Measurements from ENCODE around the gene ANKRD49.
A peak's percentile ranks its signal among the peaks of the same experiment; 100 is the strongest.

Gene ANKRD49, protein sequence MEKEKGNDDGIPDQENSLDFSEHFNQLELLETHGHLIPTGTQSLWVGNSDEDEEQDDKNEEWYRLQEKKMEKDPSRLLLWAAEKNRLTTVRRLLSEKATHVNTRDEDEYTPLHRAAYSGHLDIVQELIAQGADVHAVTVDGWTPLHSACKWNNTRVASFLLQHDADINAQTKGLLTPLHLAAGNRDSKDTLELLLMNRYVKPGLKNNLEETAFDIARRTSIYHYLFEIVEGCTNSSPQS

DNA sequence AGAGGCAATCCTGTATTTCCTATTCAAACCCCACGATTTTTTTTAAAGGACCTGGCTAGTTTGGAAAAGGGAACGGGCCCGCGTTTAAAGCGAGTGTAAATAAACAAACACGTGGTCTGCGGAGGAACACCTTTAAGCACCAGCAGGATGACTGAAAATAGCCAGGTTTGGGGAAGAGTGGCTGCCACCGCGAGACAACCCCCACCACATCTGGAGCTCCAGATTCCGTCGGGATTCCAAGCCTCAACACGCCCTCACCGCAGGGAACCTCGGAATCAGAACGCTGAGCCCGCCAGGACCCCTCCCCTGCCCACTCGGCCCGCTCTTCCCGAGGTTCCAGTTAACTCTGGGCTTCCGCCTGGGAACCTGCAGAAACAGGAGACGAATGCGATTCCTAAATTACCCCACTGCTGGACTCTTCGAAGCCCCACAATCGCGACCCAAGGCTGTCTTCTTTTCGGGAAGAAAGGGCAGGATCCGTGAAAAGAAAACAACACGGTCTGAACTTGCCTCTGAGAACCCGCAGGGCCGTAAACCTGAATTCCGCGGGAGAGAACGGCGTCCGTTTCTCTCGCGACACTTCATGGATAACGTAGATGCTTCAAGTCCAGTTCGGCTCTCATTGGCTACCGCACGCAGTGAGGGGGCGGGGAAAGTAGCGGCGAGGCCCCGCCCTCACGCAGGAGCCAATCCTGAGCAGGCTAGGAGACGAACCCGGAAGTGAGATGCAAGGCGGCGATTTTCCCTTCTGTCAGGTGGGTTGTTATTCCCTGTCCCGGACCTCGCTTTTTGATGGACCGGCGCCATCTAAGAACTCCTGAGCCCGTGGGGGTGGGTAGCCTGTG is at the start of gene ANKRD49, which contains the start of gene MRE11:
Gene ANKRD49, plus strand, starts transcription at position 704 of the 845 bp plus-strand sequence. CDS start 2,710 bp downstream, outside the sequence.
Gene MRE11, minus strand, starts transcription at position 564 of the 845 bp plus-strand sequence. CDS start 1,043 bp downstream, outside the sequence.
- DNase-seq (ENCODE audit: low read depth): peak; percentile 98

DNA sequence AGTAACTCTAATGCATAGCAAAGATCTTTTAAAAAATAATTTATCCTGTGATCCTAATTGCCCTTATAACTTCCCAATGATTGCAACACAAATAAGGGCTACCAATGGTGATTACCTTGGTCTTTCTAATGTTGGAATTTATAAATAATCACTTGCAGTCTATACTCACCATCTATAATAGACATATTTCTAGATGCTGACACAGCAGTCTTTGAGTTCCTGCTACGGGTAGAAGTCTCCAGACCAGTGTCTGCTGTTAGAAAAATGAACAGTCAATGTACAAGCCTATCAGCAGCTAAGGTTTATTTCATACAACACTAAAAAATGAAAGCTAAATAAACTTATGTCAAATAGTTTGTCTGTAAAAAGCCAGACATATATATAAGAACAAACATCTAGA is 48.1 kb upstream of the ANKRD49 start:
- DNase-seq (ENCODE audit: low read depth): no peak

DNA sequence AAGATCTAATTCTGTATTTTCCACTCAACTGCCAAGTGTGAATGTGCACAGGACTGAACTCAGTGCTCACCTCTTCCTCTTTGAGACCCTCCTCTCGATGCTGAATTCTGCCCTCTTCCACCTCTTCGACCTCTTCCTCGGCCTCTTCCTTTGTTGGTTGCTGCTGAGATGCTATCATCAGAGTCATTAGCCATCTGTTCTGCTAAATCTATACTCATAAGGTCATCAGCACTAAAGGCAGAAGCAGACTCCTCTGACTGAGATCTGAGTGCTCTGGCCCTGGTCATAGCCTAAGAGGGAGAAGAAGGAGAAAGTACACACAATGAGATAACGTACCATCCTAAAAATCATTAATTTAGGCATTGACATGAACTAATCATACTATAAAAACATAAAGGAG is 46.6 kb upstream of the ANKRD49 start:
- DNase-seq (ENCODE audit: low read depth): no peak

DNA sequence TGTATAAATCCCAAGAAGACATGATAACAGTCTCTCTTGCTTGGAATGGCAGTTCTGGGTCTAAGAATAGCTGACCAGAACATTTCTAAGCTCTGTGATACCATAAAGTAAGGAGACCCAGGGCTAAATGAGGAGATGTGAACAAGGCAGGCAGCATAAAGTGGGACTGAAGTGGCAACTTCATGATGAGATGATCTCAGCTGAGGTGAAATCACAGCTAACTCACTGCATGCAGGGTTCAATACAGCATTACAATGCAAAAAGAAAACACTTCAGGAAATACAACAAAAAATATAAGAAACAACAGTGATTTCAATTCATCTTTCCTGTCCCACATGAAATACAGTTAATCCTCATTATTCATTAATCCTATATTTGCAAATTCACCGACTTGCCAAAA is 44.8 kb upstream of the ANKRD49 start:
- peak; percentile 3 for DNase-seq (ENCODE audit: low read depth)

DNA sequence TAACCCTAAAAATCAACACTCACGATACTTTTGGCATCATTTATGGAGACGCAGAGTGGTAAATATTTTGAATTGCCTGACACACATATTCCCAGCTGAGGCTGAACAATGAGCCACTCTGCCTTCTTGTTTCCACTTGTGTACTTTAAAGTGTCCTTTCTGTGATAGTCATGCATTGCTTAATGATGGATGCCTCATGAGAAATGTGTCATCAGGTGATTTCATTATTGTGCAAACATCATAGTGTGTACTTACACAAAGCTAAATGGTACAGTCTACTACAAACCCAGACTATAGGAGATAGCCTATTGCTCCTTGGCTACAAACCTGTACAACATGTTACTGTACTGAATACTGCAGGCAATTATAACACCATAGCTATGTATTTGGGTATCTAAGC is 44.3 kb upstream of the ANKRD49 start:
- peak; percentile 89 for DNase-seq (ENCODE audit: low read depth)

DNA sequence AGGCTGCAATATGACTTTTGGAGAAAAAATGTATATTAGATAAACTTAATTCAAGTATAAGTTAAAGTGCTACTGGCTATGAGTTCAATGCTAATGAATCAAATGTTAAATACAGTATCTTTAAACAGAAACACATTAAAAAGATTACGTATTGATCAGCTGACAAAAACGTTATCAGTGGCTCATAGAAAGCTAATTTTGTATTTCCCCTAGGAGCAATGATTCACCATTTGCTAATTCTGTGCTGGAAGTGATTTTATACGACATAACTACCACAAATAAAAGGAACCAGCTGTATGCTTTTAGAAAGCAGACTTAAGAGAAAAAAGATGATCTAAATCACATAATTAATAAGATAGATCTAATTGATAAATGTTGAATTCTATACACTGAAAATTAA is 43.7 kb upstream of the ANKRD49 start:
- DNase-seq (ENCODE audit: low read depth): peak; percentile 44

DNA sequence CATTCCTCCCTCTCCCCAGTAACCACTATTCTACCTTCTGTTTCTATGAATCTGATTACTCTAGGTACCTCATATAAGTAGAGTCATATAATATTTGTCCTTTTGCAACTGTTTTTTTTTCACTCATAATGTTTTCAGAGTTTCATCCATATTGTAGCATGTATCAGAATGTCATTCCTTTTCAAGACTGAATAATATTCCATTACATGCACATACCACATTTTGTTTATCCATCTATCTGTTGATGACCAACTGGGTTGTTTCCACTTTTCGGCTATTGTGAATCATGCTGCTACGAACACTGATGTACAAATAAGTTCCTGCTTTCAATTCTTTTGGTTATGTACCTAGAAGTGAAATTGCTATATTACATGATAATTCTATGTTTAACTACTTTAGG is 40.8 kb upstream of the ANKRD49 start:
- no peak for DNase-seq (ENCODE audit: low read depth)

DNA sequence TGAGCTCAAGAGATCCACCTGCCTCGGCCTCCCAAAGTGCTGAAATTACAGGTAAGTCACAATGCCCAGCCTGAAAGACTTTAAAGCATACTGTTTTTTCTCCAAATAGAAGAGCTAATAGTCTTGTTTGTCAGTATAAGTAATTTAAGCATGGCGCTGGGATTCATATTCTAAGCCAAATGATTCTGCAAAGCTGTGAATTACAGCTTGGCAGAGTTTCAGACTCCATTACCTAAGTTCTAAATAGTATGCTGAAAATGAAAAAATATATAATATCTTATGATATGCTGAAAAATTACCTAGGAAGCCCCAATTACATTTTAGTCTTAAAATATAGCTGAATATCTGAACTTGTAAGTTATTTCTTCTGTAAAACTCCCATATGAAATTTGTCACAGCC is 39.5 kb upstream of the ANKRD49 start:
- no peak for DNase-seq (ENCODE audit: low read depth)

DNA sequence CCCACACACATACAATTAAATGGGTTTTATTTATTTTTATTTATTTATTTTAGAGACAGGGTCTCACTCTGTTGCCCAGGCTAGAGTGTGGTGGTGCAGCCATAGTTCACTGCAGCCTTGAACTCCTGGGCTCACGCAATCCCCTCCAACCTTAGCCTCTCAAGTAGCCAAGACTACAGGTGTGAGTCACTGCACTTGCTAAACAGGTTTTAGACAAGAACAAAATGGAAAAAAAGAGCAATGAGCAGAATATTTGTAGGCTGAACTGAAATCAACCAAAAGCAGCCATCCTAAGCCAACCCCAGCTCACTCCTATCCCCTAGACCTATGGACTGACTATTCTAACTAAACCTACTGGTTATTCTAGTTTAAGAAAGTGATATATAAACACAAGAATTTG is 37.9 kb upstream of the ANKRD49 start:
- DNase-seq (ENCODE audit: low read depth): no peak

DNA sequence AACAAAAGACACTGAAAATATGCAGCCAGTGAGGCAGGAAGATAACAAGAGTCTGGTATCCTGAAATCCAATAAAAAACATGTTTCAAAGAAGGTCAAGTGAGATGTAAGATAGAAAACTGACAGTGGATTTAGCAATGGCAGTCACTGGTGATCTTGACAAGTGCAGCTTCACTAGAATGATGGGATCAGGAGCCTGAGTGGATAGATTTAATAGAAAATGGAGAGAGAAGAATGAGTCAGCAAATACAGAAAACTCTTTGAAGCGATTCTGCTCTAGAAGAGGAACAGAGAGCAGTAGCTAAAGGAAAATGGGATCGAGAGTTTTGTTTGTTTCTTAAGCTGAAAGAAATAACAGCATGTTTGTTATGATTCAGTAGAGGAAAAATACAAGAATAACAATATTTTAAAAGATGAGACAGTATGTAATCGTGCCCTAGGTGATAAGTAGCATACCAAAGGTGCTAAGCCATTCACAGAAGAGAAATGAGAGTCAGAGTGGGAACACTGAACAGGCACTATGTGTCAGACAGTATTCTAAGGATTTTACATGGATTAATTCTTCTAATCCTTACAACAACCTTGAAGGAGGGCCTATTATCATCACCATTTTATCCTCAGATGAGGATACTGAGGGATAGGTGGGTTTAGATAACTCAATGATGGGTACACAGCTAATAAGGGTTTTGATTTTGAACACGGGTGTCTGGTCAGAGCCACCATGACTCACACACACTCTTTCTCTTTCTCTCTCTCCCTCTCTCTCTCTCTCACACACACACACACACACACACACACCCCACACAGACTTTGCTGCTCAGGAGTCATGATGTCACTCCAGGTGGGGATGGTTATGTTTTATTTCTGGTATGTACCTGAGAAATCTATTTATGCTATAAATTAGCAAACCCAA is 36.4 kb upstream of the ANKRD49 start:
- peak; percentile 2 for DNase-seq (ENCODE audit: low read depth)

DNA sequence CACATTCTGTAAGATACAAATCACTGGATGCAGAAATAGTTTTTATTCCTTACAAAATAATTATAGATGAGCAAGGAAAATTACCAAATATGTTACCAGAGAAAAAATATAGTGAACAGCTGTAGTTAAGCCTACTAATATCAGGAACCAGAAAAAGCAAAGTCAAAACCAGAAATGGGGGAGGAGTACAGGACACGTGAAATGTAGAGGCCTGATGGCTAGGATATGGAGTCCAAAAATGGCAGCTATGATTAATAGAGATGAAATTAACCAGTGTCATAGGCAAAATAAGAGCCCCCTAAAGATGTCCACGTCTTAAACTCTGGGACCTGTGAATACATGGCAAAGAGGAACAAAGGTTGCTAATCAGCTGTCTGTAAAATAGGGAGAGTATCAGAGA is 34.2 kb upstream of the ANKRD49 start:
- no peak for DNase-seq (ENCODE audit: low read depth)

DNA sequence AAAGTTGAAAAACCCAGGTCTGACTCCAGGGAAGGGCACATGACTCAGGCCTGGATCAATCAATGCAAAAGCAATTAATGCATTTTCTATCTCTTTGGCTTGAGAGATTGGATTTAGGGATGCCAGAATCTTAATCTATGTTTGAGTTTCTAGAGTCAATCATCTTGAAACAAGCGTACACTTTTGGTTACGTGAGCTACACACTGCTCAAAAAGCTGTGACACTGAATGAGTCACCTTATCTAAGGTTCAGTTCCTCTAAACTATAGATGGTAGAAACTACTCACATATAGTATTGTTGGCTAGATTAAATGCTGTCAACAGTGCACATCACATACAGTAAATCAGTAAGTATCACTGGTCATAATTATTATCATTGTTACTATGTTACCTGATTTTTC is 24.4 kb upstream of the ANKRD49 start:
- no peak for DNase-seq (ENCODE audit: low read depth)

DNA sequence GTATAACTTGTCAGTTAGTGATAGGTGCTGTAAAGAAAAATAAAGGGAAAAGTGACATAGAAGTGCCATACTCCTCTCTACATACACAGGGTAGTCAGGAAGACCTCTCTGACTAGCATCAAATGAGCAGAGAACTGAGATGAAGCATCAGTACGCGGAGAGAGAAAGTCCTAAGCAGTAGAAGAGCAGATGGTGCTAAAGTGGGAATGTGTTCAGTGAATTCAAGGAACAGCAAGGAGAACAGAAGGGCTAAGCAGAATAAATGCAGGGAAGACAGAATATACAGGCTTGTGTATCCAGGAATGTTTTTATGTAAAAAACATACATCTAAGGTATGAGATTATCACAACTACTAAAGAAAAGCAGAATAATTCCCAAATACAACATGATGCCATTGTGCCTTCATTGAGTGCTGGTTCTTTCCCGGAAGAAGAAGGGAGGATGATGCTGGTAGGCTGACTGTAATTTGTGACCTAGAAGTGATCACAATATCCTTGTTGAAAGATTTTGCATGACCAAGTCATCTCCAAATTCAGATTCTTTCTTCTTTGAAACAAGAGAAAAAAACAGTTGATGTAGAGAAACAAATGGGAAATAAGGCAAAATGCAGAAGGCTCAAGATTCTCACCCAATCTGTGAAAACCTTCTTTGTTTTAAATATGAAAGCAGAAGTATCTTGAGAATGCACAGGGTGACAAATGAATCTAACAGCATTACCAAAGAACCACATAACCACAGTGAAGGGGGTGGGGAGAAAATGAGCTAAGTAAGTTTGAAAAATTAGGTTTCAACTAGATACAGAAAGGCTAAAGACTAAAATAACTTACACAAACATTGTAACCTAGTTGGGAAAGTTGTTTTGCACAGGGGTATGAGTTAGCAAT is 20.6 kb upstream of the ANKRD49 start:
- no peak for DNase-seq (ENCODE audit: low read depth)

DNA sequence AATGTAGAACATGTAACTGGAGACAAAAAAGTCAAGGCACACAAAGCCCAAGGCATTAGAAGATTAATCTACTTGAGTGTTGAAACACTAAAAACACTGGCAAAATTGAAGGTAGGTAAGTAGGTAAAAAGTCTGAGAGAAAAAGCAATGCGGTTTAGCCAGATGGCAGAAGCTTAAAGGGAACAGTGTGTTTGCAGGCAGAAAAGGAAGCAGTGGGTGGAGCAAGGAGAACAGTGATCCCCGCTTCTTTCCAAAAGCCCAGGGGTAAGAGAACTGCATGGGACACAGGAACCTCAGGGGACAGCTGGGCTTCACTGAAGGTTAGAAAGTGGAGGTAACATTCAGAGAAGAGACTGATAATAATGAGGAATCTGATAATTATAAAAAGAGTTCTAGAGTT is 16.2 kb upstream of the ANKRD49 start:
- no peak for DNase-seq (ENCODE audit: low read depth)

DNA sequence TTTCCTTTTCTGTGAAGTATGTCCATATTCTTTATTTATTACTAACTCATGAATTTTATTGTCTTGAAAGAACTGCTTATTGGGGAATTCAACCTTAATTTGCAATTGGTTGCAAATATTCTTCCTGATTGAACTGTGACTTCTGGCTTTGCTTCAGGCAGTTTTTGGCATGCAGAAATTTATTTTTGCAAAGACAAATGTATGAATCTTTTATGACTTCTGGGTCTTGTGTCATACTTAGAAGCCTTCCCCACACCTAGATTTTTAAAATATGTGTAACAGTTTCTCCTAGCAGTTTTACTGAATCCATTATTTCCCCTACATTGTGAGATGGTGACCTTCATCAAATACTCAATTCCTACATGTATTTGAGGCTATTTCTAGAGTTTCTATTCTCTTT is 12.4 kb upstream of the ANKRD49 start:
- DNase-seq (ENCODE audit: low read depth): no peak

DNA sequence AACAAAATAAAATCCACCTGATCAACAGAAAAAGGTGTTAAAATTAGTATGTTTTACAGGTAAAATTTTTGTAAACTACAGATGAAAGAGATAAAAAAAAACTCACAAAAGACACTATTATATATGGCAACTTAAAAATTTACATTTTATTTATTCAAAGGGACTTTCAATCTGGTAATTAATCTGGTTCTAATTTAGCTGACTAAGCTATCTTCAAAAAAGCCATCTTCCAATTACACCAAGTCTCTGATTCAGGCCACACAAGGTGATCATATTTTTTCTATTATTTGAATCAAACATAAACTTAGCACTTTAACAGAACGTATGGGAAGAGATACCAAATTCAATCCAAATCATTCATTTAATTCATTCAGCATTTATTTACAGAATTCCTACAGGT is 7.7 kb upstream of the ANKRD49 start:
- DNase-seq (ENCODE audit: low read depth): no peak

DNA sequence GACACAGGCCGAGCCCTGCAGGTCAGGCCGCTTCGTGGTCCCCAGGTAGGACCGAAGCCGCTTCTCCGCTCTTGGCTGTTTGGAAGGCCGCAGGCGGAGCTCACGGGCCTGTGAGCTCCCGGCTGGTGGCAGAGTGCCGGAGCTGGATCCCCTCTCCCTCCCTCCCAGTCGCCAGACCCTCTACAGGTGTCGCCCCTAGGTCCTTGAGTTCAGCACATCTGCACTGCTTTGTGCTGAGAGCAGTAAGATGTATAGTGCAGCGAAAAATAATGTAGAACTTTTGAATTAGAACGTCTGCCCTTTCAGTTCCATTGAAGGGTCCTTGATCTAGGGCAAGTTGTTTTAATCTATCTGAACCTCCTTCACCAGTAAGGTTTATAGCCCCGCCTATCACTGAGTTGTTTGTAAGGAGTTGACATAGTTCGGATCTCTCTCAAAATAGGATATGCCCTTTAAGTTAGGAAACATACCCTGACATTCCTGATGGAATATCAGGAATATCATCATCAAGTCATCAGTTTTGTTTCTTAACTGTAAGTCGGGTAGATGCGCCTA is 419 bp downstream of the ANKRD49 start:
- DNase-seq (ENCODE audit: low read depth): peak; percentile 39

DNA sequence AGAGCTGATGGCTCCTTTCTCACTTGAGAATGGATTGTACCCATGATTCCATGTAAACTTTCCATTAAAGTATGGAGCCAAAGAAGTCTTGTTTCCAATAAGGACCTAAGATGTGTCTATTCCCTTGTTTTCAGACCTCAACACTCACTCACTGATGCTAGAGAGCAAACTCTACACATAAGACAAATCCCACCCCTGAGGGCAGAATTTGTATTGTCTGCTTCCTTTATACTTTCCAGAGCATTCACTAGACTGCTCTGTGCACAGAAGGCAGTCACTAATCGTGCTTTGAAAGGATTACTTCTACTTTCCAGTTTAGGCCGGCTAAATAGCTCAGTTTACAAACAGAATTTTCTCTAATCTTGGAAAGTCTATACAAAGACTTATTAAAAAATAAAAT is 6.4 kb downstream of the ANKRD49 start:
- DNase-seq (ENCODE audit: low read depth): no peak

DNA sequence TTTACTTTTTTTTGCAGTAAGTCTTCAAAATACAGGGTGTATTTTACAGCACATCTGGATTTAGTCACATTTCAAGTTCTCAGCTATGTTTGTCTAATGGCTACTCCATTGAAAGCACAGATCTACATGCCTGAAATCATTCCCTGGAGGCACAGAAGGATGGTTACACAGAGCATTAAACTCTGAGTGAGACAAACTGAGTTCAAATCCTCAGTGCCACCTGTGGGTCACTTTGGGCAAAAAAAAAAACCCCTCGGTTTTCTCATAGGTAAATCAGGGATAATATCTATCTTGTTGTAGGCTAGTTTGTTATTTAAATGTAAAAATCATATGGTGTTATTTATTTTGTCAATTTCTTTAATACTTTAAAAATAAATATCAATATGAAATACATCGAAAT is 7.7 kb downstream of the ANKRD49 start:
- DNase-seq (ENCODE audit: low read depth): no peak

DNA sequence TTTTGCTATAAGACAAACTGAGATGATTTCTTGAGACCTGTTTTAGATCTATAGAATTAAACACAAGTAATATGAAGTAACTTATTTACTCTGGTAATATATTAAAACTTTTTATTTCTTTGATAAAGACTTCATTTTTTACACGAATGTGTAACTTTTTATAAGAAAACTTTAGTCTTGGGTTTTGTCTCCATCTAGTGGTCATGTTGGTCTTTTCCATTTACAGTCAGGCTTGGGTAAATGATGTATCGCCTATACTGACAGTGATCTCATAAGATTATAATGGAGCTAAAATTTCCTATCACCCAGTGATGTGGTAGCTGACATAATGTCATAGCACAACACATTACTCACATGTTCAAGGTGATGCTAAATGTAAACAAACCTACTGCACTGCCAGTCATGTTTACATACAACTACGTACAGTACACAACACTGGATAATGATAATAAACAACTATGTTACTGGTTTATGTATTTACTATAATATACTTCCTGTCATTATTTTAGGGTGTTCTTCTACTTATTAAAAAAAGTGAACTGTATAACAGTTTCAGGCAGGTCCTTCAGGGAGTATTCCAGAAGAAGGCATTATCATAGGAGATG is 11.0 kb downstream of the ANKRD49 start:
- peak; percentile 73 for DNase-seq (ENCODE audit: low read depth)

DNA sequence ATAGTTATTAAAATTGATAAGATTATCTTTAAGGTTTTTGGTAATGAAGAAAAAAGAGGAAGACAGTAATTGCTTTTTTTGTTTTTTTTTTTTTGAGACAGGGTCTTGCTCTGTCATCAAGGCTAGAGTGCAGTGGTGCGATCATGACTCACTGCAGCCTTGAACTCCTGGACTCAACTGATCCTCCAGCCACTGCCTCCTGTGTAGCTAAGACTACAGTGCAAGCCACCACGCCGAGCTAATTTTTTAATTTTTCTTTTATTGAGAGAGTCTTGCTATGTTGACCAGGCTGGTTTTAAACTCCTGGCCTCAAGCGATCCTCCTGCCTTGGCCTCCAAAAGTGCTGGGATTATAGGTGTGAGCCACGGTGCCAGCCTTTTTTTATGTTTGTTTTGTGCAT is 12.7 kb downstream of the ANKRD49 start:
- DNase-seq (ENCODE audit: low read depth): peak; percentile 19

All from ELR (cell line).